Right cardiac atrium (tissue), 5 donors: ENCODE measurements around the gene ARHGAP30. TPM values are rescaled to one million over a fixed set of nuclear protein-coding genes. Genes with fewer than 3 reads are reported as not detected.

ENCODE experiments used
- ATAC-seq, 2 donors: fragments of 200-7000 bp; cut with Tn5 transposase; one replicate each; pipeline versions ENCODE4 v1.8.0 to v1.9.1; 2020; ENCODE audit warnings: moderate library complexity in 2 of 2, mild to moderate bottlenecking in 1 of 2
- DNase-seq, 3 donors: peaks; one replicate each; pipeline ENCODE4 v3.0.0-alpha.2; 2020
- H3K27ac ChIP-seq: one replicate; pipeline ENCODE4 v1.5.1; 2013; ENCODE audit warnings: mild to moderate bottlenecking, low read length, control low read depth, moderate library complexity
- H3K27me3 ChIP-seq: one replicate; pipeline ENCODE4 v1.6.1; 2013; ENCODE audit not compliant: control insufficient read depth, insufficient read depth
- H3K4me1 ChIP-seq: one replicate; pipeline ENCODE4 v1.6.1; 2013; ENCODE audit warnings: low read length; ENCODE audit not compliant: control insufficient read depth, insufficient read depth
- H3K4me3 ChIP-seq: one replicate; pipeline ENCODE4 v1.5.1; 2013; ENCODE audit warnings: low read length, control low read depth
- H3K9me3 ChIP-seq: one replicate; pipeline ENCODE4 v1.6.1; 2013; ENCODE audit warnings: low read length; ENCODE audit not compliant: control insufficient read depth
- WGBS: extraction: QIAGEN DNeasy Blood & Tissue Kit; methylation state at CpG from one replicate; pipeline ENCODE4 v1.1.7; 2013; 5-methylcytosine and 5-hydroxymethylcytosine counted together
- intact Hi-C, 4 donors: fragments of 100-400 bp; cut with DNase I; formaldehyde crosslinking; loops; one replicate each; pipeline versions ENCODE4 v1.11.0 to v1.14.0; 2022 to 2023
- polyA plus RNA-seq: library from polyadenylated mRNA; stranded (reverse); fragments of 200-250 nt; gene quantifications from one replicate; pipeline ENCODE4 v1.2.3, GENCODE V29; 2013
- total RNA-seq, 4 donors: library from RNA; stranded (reverse); fragmentation: NEBNext Ultra II Directional; extraction: Animal tissue kit (Norgen Biotek cat#: 25700); gene quantifications; one replicate each; pipeline ENCODE4 v1.2.1, GENCODE V29; 2021
- donor health status: healthy with polysubstance abuse.
- donor health status: DM: no; HTN: yes; CAD: no.
- donor health status: DM: no; HTN: no; CAD: no.
- donor health status: DM: no; HTN: yes; CAD: no; lungs with severe emphysema.
- donor health status: DM: yes; HTN: yes; CAD: no.

Gene ARHGAP30
- total and polyA plus RNA-seq, 5 donors, result 1.5 to 5.0 (median 4.5) TPM

DNA sequence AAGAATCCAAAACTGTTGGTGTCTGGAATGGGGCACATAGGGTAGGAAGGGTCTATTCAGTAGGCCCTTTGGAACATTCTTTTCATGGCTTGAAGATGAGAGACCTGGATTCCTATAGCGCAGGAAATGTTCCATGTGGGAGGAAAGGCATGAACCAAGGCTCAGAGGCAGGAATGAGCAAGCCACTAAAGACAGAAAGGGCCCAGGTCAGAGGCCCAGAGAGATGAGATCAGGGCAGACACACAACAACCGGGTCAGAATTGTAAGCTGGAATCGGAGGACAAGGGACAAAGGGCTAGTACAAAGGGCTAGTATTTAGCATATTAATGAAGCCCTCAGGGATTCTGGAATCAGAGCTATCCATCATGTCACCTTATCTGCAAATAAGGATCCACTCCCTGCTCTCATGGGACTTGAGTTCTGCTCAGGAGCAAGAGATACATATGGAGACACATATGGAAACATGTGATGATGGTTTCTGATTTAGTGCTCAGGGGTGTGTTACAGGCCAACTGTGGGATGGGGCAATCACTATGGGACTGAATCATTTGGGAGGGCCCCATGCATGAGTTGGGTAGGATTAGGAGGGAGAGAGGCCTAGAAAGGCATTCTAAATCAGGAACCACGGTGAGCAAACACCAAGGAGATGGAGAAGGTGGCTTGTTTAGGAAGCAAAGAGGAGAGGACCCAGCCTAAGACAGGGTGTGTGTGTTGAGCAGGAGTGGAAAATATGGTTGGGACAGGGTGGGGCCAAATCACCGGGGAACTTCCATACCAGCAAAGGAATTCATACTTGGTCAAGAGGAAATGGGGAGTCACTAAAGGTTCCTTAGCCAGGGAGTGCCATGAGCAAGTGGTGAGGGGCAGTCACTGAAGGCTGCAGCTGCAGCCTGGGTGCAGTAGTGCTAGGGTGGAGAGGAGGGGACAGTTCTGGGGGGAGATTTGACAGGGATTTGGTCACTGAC lies 11.0 kb upstream of the ARHGAP30 start:
- intact Hi-C loops, result no loop called here
- Histone ChIP-seq H3K9me3 (no peaks in the 10 kb centered on the region), H3K4me1 (no peaks in the 10 kb centered on the region), H3K4me3 (no peak overlapping the region), H3K27ac (no peak overlapping the region), H3K27me3 (no peaks in the 10 kb centered on the region)
- ATAC-seq, result peak in 1 of 2 donors; percentile 10
- 80% methylated on average over 5 of the region's 5 CpGs for WGBS
- DNase-seq, result no peak

DNA sequence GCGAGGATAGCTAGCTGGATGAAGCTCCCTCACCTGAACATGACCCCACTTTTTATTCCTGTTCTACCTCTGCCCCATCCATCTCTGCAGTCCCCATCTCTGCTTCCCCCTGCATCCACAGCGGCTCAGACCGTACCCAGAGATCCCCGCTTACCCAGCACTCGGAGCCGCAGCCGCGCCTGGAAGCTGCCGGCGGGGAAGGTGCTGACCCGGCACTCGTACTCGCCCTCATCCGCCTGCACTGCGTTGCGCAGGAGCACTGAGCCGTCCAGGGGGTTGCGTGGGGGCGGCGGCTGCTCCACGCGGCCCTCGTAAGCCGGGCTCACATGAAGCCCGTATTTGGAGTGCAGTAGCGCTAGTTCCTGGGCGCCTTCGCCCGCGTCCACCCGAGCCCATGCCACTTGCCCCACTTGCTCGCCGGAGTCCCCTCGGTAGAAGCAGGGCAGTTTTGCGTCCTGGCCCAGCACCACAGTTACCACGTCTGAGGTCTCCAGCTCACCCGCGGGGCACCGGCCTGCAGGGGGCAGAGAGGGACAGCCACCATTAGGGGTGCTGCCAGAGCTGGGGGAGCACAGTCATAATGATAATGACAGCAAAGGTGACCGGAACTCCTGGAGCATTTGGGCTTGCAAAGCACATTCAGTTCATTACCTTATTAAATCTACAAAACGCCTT lies 9.9 kb upstream of the ARHGAP30 start:
- no peak overlapping the region for H3K27ac ChIP-seq
- DNase-seq (no peak), ATAC-seq (no peak)
- H3K9me3 ChIP-seq, result no peaks in the 10 kb centered on the region
- WGBS, result 45% methylated on average over 41 of the region's 41 CpGs
- H3K4me3 ChIP-seq, result no peak overlapping the region
- no peaks in the 10 kb centered on the region for H3K4me1 ChIP-seq
- intact Hi-C loops, result loop anchor here in 1 of 4 donors (10.0 kb wide), 1 partner anchor 55 kb away; the partner anchor contains the start of gene DEDD
- H3K27me3 ChIP-seq, result no peaks in the 10 kb centered on the region

DNA sequence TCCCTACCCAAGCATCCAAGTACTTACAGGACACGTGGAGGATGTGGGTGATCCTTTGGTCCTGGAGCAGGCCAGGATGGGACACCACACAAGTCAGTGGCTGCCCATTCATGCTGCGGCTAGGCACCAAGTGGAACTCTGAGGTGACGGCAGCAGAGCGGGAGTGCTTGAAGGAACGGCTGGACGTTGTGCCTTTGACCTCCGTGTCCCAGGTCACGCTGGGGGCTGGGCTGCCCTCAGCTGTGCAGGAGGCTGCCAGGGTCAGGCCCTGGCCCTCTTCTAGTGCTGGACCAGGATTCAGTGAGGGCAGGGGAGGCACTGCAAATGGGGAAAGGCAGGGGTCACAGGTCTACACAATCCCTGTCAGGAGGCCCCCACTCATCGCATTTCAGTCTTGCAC lies 7.7 kb upstream of the ARHGAP30 start:
- intact Hi-C loops, result loop anchor here in 1 of 4 donors (10.0 kb wide), 1 partner anchor 57 kb away; the partner anchor contains the start of gene DEDD
- H3K27me3 ChIP-seq, result no peaks in the 10 kb centered on the region
- DNase-seq (no peak), ATAC-seq (no peak)
- no peaks in the 10 kb centered on the region for H3K9me3 ChIP-seq
- WGBS, result 70% methylated on average over 9 of the region's 9 CpGs
- no peaks in the 10 kb centered on the region for H3K4me1 ChIP-seq
- no peak overlapping the region for H3K27ac ChIP-seq
- H3K4me3 ChIP-seq, result no peak overlapping the region

DNA sequence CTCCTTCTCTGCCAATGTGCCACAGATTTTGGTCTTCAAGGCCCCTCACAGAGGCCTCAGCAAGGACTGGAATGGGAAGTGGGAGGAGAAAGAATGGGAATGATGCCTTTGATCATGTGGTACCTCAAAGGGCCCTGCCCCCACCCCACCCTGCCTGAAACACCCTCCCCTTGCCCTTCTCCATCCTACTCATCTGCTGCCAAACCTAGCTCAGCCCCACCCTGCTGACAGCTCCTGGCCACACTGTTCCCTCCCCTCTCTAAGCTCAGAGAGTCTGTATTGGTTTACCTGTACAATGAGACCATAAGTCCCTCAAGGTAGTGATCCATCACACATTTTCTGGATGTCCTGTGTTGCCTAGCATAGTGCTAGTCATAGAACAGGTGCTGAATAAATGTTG lies 6.7 kb upstream of the ARHGAP30 start:
- intact Hi-C loops, result loop anchor here in 1 of 4 donors (10.0 kb wide), 1 partner anchor 58 kb away; the partner anchor contains the start of gene DEDD
- no peak for ATAC-seq
- no peak overlapping the region for H3K4me3 ChIP-seq
- no peaks in the 10 kb centered on the region for H3K27me3 ChIP-seq
- H3K27ac ChIP-seq, result no peak overlapping the region
- no peaks in the 10 kb centered on the region for H3K4me1 ChIP-seq
- H3K9me3 ChIP-seq, result no peaks in the 10 kb centered on the region
- no peak for DNase-seq

DNA sequence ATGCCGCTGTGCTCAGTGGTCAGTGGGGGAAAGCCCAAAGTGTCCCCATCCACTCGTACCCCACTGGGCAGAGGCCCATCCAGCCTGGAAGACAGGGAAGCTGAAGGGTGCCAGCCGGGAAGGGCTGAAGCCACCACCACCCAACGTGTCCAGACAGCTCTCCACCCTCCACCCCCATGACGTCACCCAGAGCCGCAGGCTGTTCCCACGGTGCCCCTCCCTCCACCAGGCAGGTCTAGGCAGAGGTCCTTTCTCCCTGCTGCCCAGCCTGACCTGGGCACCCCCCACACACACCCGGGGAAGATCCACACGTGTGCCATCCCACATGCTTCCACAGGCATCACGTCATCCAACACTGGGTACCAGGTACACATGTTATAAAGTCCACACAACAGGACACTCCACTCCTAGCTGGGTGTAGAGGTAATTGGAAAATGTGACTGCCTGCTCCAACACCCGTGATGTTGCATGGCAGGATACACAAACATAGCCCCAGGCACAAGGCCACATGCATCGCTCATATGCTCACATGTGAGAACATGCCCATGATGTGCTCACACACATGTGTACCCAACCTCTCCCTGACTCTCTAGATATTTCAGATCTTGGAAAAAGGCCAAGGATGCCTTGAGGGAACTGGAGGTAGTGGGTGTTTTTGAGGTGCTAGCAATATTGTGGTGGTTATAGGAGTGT lies 5.1 kb upstream of the ARHGAP30 start:
- ATAC-seq, result no peak
- H3K4me1 ChIP-seq, result no peaks in the 10 kb centered on the region
- H3K9me3 ChIP-seq, result no peaks in the 10 kb centered on the region
- intact Hi-C loops, result loop anchor here in 1 of 4 donors (10.0 kb wide), 1 partner anchor 60 kb away; the partner anchor contains the start of gene DEDD
- no peaks in the 10 kb centered on the region for H3K27me3 ChIP-seq
- WGBS, result 75% methylated on average over 12 of the region's 12 CpGs
- H3K27ac ChIP-seq, result no peak overlapping the region
- H3K4me3 ChIP-seq, result no peak overlapping the region
- no peak for DNase-seq

DNA sequence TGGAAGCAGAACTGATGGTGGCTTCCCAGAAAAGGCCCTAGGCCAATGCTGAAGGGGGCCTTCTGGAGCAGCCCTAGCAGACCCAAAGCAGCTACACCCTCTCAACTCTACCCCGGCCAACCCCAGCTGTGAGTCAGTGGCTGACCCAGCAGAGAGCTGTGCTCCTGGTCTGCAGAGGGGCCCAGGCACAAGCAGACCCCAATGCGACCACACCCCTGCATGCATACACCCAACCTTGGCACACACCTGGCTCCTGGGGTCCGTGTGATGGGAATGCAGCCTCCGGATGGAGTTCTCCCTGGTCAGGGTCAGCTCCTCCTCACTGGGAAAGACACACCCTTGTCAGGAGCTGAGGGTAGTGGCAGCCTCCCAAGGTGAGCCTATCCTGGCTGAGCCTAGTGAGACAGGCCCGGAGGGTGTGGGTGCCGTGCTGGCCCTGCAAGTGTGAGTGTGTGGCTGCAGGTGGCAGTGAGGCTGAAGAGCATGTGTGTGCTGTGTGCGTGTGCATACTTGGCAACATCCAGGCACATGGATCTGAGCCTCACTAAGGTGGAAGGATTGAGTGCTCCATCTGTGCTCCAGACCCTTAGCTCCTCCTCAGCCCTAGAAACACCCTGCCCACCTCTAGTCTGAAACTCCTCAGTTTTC lies 3.9 kb upstream of the ARHGAP30 start:
- Histone ChIP-seq H3K27me3 (no peaks in the 10 kb centered on the region), H3K9me3 (no peaks in the 10 kb centered on the region), H3K27ac (no peak overlapping the region), H3K4me1 (no peaks in the 10 kb centered on the region), H3K4me3 (no peak overlapping the region)
- WGBS, result 77% methylated on average over 7 of the region's 7 CpGs
- intact Hi-C loops, result loop anchor here in 1 of 4 donors (10.0 kb wide), 1 partner anchor 61 kb away; the partner anchor contains the start of gene DEDD
- ATAC-seq, result no peak
- no peak for DNase-seq

DNA sequence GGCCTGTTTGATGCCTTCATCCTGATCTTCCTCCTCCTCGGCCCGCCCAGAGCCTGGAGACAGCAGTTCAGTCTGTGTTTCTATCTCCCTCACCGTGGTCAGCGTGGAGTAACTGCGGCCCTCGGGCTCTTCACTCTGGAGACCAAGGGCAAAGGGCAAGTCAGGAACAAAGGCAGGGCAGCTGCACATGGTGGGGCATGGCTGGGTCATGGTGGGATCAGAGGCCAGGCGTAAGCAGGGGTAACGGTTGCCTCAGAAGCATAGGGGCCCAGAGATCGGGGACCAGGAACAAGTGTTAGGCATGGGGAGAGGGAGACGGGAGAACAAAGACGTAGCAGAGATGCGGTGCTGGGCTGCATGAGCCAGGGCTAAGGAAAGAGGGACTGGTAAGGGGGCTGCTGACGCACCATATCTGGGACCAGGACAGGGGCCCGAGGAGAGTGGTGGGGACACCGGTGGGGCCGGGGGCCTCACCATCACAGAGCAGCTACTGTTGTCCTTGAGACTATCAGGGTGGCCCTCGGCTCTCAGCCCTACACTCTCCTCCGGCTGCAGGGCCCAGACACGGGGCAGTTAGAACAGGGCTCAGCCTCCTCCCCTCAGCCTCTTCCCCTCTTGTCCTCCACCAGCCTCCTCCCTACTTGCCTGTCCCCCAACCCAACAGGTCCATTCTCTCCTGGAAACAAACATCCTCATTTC lies 3.2 kb upstream of the ARHGAP30 start:
- WGBS, result 95% methylated on average over 19 of the region's 19 CpGs
- intact Hi-C loops, result loop anchor here in 1 of 4 donors (10.0 kb wide), 1 partner anchor 62 kb away; the partner anchor contains the start of gene DEDD
- H3K4me3 ChIP-seq, result no peak overlapping the region
- no peaks in the 10 kb centered on the region for H3K4me1 ChIP-seq
- no peak overlapping the region for H3K27ac ChIP-seq
- no peaks in the 10 kb centered on the region for H3K9me3 ChIP-seq
- DNase-seq (no peak), ATAC-seq (no peak)
- no peaks in the 10 kb centered on the region for H3K27me3 ChIP-seq

DNA sequence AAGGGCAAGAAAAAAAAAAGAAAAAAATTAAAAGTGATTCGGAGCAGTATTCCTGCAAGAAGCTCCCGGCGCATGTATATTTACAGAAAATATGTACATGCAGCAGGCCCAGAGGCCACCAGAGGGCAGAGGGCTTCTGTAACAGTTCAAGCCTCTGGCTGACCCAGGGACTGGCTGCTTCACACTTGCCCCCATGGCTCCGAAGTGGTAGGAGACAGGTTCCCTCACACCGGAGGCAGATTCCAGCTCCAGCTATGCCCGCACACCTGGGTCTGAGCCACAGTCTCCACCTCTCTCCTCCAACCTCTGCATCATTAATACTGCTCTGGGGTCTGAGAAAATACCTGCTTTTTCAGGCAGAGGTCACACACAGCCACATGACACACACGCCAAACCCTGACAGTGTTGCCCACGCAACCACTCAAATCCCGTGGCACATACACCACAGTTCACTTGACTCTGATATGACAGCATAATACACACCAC lies 2.2 kb upstream of the ARHGAP30 start:
- 65% methylated on average over 9 of the region's 9 CpGs for WGBS
- DNase-seq (peak; percentile 71 to 88 (median 75)), ATAC-seq (no peak)
- Histone ChIP-seq H3K27me3 (no peaks in the 10 kb centered on the region), H3K9me3 (no peaks in the 10 kb centered on the region), H3K4me3 (no peak overlapping the region), H3K4me1 (no peaks in the 10 kb centered on the region), H3K27ac (no peak overlapping the region)
- intact Hi-C loops, result loop anchor here in 1 of 4 donors (10.0 kb wide), 1 partner anchor 63 kb away; the partner anchor contains the start of gene DEDD

DNA sequence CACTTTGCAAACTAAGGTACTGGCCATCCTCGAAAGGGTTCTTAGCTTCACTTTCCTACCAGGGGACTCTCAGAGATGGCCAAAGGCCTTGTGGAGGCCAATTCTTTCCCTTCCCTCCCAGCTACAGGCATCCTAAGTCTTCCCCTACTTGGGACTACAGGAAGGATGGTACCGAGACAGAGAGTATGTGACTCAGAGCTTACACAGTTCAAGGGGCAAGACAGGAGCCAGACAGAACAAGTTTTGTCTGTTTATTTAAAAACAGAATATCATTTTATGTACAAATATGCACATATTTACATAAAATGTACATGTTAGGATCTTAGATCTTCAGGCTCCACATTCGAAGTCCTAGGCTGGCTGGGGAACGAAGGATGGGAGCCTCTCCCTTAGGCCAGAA lies 1.1 kb upstream of the ARHGAP30 start:
- H3K27me3 ChIP-seq, result no peaks in the 10 kb centered on the region
- intact Hi-C loops, result loop anchor here in 1 of 4 donors (10.0 kb wide), 1 partner anchor 64 kb away; the partner anchor contains the start of gene DEDD
- H3K4me1 ChIP-seq, result no peaks in the 10 kb centered on the region
- H3K4me3 ChIP-seq, result no peak overlapping the region
- no peak overlapping the region for H3K27ac ChIP-seq
- WGBS, result 94% methylated on average over 4 of the region's 4 CpGs
- no peaks in the 10 kb centered on the region for H3K9me3 ChIP-seq
- ATAC-seq (no peak), DNase-seq (no peak)

DNA sequence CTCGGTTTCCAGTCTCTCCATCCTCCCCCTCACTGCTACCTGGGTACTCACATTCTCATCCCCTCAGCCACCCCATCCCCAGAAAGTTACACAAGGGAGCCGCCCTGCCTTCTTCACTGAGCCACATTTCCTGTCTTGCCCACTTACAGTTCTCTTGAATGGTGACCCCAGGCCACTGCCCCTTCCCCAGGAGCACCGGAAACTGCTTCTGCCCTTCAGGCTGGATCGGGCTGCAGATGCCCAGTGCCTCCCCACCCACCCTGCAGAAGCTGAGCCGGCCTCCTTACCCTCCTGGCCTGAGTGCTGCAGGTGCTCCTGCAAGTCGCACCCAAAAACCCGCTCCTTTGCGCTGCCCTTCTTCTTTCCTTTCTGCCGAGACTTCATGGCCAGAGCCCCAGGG lies 450 bp downstream of the ARHGAP30 start:
- peak overlapping the region; percentile 46 for H3K27ac ChIP-seq
- intact Hi-C loops, result no loop called here
- ATAC-seq (no peak), DNase-seq (no peak)
- H3K4me1 ChIP-seq, result no peaks in the 10 kb centered on the region
- H3K4me3 ChIP-seq, result peak overlapping the region; percentile 33
- WGBS, result 74% methylated on average over 9 of the region's 9 CpGs
- H3K9me3 ChIP-seq, result no peaks in the 10 kb centered on the region
- H3K27me3 ChIP-seq, result no peaks in the 10 kb centered on the region
